GM12878 (cell line): ENCODE results near the gene TRPM3. TPM values are rescaled to one million over a fixed set of nuclear protein-coding genes. Genes with fewer than 3 reads are reported as not detected.

ENCODE experiments used
- ATAC-seq: fragments of 200-7000 bp; cut with Tn5 transposase; 3 replicates; pipeline ENCODE4 v1.9.1; 2020; ENCODE audit warnings: mild to moderate bottlenecking, moderate library complexity
- BruUV-seq: library from RNA; stranded (reverse); fragments of 400-500 nt; replicated peaks from 2 replicates; lab custom pipeline; 2021; lab: Mats Ljungman, UMichigan
- CTCF ChIA-PET: fragments of 300-600 bp; sonication (Branson Sonifier 250); formaldehyde crosslinking; extraction: SDS; loops from one replicate; lab custom pipeline; 2021; ENCODE audit warnings: inconsistent platforms; lab: Yijun Ruan, JAX
- POLR2A ChIA-PET: fragments of 350-600 bp; formaldehyde crosslinking; extraction: SDS; loops from one replicate; lab custom pipeline; 2021; ENCODE audit warnings: inconsistent platforms; lab: Charles Lee
- RAD21 ChIA-PET: fragments of 300-600 bp; sonication (Branson Sonifier 250); formaldehyde crosslinking; loops from one replicate; lab custom pipeline; 2023; ENCODE audit warnings: antibody characterized with exemption; ENCODE audit not compliant: unreplicated experiment; lab: Charles Lee
- SMC1A ChIA-PET: fragments of 300-600 bp; sonication (Branson Sonifier 250); formaldehyde crosslinking; loops from one replicate; lab custom pipeline; 2023; ENCODE audit not compliant: unreplicated experiment, uncharacterized antibody; lab: Charles Lee
- DNase-seq: peaks from one replicate; pipeline ENCODE4 v3.0.0-alpha.2; 2011; ENCODE audit warnings: low read depth, low spot score
- FAIRE-seq: peaks from 3 replicates; lab custom pipeline; 2011; peaks lifted over from hg19 to GRCh38; lab: Jason Lieb, UNC
- H2AFZ ChIP-seq: 2 replicates; pipeline ENCODE4 v1.6.0; 2011; ENCODE audit warnings: low read depth, low read length, control low read depth; ENCODE audit not compliant: control insufficient read depth
- H3K27ac ChIP-seq: 2 replicates; pipeline ENCODE4 v1.5.1; 2011; ENCODE audit warnings: control low read depth; ENCODE audit not compliant: control insufficient read depth, insufficient read depth
- H3K27me3 ChIP-seq, 2 experiments: replicated peaks in 1 of 2; 2 replicates each; pipeline versions ENCODE4 v1.6.0 to v1.6.1; 2011; ENCODE audit warnings: low read length in 1 of 2; ENCODE audit not compliant: control insufficient read depth in 2 of 2, insufficient read depth in 2 of 2
- H3K36me3 ChIP-seq, 2 experiments: 2 replicates each; pipeline ENCODE4 v1.5.1; 2011; ENCODE audit warnings: low read length in 1 of 2; ENCODE audit not compliant: control insufficient read depth in 2 of 2, insufficient read depth in 2 of 2
- H3K4me1 ChIP-seq: 2 replicates; pipeline ENCODE4 v1.6.1; 2011; ENCODE audit warnings: mild to moderate bottlenecking, low read length, moderate library complexity, mixed read lengths; ENCODE audit not compliant: control insufficient read depth, insufficient read depth
- H3K4me2 ChIP-seq: 2 replicates; pipeline ENCODE4 v1.6.0; 2011; ENCODE audit warnings: control low read depth; ENCODE audit not compliant: control insufficient read depth, insufficient read depth
- H3K4me3 ChIP-seq: fragments of 200-600 bp; sonication (generic); 2 replicates; pipeline ENCODE4 v1.5.1; 2016
- H3K79me2 ChIP-seq: 2 replicates; pipeline ENCODE4 v1.6.0; 2011; ENCODE audit warnings: low read length; ENCODE audit not compliant: control insufficient read depth, insufficient read depth
- H3K9ac ChIP-seq: 2 replicates; pipeline ENCODE4 v1.8.0; 2011; ENCODE audit warnings: low read length, control low read depth, mixed read lengths; ENCODE audit not compliant: control insufficient read depth, insufficient read depth
- H3K9me3 ChIP-seq: replicated peaks from 3 replicates; pipeline ENCODE4 v1.5.1; 2011; ENCODE audit warnings: mild to moderate bottlenecking, low read length; ENCODE audit not compliant: control insufficient read depth, insufficient read depth
- H4K20me1 ChIP-seq: 2 replicates; pipeline ENCODE4 v1.6.0; 2011; ENCODE audit not compliant: control insufficient read depth, insufficient read depth
- FOS ChIP-seq: IDR thresholded peaks from 3 replicates; pipeline ENCODE4 v1.6.1; 2011; ENCODE audit warnings: borderline replicate concordance; ENCODE audit not compliant: insufficient read length; ENCODE audit errors: extremely low read depth
- NFIC ChIP-seq: IDR thresholded peaks from 2 replicates; pipeline ENCODE4 v1.6.1; 2012; ENCODE audit warnings: low read depth, mild to moderate bottlenecking, inconsistent platforms, low read length, moderate library complexity
- NR2F1 ChIP-seq: fragments of 450-650 bp; conservative IDR thresholded peaks from 2 replicates; pipeline ENCODE4 v1.6.1; 2017; ENCODE audit warnings: mild to moderate bottlenecking
- SMC3 ChIP-seq: IDR thresholded peaks from 2 replicates; pipeline ENCODE4 v1.6.1; 2011; ENCODE audit warnings: low read length, improper control_type of control experiment, borderline replicate concordance
- TBL1XR1 ChIP-seq: IDR thresholded peaks from 2 replicates; pipeline ENCODE4 v1.6.1; 2012; ENCODE audit warnings: low read depth, low read length, improper control_type of control experiment
- TCF7 ChIP-seq: IDR thresholded peaks from 2 replicates; pipeline ENCODE4 v1.6.1; 2014; ENCODE audit warnings: antibody characterized with exemption, borderline replicate concordance
- WGBS: methylation state at CpG from one replicate; pipeline ENCODE4 v1.1.6; 2016; ENCODE audit warnings: low lambda C conversion rate; ENCODE audit not compliant: insufficient replicate concordance, insufficient coverage; ENCODE audit errors: missing lambda C conversion rate; 5-methylcytosine and 5-hydroxymethylcytosine counted together
- in situ Hi-C: fragments of 300-500 bp; cut with MboI; formaldehyde crosslinking; loops from 9 replicates; pipeline ENCODE4 v1.14.3; 2018; ENCODE audit warnings: mixed read lengths
- intact Hi-C: fragments of 100-400 bp; cut with micrococcal nuclease; formaldehyde crosslinking; loops from one replicate; pipeline ENCODE4 v1.14.2; 2022; ENCODE audit not compliant: unreplicated experiment
- polyA plus RNA-seq, 11 experiments: library from polyadenylated mRNA; depleted of rRNA in 4 of 11; unstranded in 6 of 11; stranded (reverse) in 5 of 11; fragments of >200 nt; fragmentation: Nextera tagmentation in 4 of 11; fragmentation: Illumina TruSeq in 1 of 11; extraction: Ambion mirVana in 4 of 11; extraction: Trizol in 1 of 11; gene quantifications; 1 replicate in 1 of 11; 2 replicates in 10 of 11; pipeline versions ENCODE4 v1.2.1 to v1.2.3, GENCODE V29; 2011 to 2016; ENCODE audit warnings: inconsistent platforms in 2 of 11, missing spikeins in 2 of 11, low read depth in 1 of 11
- total RNA-seq, 4 experiments: library from RNA; depleted of rRNA in 3 of 4; stranded (reverse); fragments of >200 nt in 3 of 4; fragmentation: Illumina TruSeq in 1 of 4; extraction: Trizol in 1 of 4; gene quantifications; 2 replicates each; pipeline versions ENCODE4 v1.2.1 to v1.2.3, GENCODE V29; 2013 to 2021
- TF ChIP-seq, protein P1 (sequence below): IDR thresholded peaks from 2 replicates; pipeline ENCODE4 v1.6.1; 2012; ENCODE audit warnings: mild to moderate bottlenecking, low read depth, low read length

The TRPM3 gene
- total and polyA plus RNA-seq, 10 of the 15 experiments (the other 5 are each of a cell fraction or from before 2014, with no cell fraction given), result not detected

DNA sequence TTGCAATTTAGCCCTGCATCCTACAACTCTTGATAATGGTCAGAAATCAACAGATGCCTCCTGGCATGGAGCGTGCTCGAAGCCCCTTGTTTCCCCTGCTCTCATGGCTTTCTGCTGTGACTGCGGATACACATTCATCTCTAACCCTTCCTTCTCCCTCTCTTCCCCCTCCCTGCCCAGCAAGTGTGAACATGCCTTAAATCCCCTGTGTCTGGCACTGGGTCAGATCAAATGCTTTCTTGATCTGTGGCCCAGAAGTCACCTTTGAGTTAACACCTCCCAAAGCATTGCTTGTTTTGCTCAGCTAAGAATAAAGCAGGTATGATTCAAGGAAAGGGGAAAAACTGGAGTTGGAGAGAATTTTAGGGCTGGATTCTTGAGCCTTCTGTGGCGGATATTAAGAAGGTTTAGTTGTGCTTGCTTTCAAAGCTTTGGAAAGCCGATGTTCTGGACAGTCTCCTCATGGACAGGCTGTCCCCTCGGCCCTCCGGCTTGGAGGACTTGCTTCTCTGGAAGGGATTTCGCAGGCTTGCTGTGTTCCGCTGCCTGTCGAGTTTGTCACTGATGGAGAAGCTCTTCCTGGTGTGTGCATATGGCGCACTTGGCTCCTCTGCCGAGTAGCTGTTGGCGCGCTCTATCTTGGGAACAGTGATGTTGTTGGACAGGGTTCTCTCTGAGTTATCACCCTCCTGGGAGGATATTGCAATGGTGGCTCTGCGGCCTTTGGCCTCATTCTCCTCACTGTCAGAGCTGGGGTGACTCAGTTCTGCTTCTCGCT, 585.7 kb downstream of the TRPM3 start:
- Histone ChIP-seq H4K20me1 (no peaks in the 10 kb centered on the region), H3K4me2 (no peak overlapping the region), H3K27ac (no peak overlapping the region), H3K4me3 (no peak overlapping the region), H3K79me2 (no peaks in the 10 kb centered on the region), H3K9ac (no peak overlapping the region), H3K36me3 (no peaks in the 10 kb centered on the region), H3K27me3 (no peaks in the 10 kb centered on the region), H3K4me1 (no peaks in the 10 kb centered on the region), H3K9me3 (no peaks in the 10 kb centered on the region), H2AFZ (no peak overlapping the region)
- 56% methylated on average over 16 of the region's 16 CpGs for WGBS
- ChIA-PET SMC1A (interaction anchor here (1.1 to 2.6 kb wide), 4 partner anchors 8 to 21 kb away, joined by 3 to 10 read pairs (median 3); no protein-coding TSS in a partner anchor), CTCF (interaction anchor here (1.1 to 1.7 kb wide), 2 partner anchors 16 to 51 kb away, joined by 3 to 4 read pairs; no protein-coding TSS in a partner anchor), POLR2A (no interaction called here), RAD21 (interaction anchor here (1.0 kb wide), 1 partner anchor 16 kb away, joined by 4 read pairs; no protein-coding TSS in a partner anchor)
- no peak for DNase-seq
- intact Hi-C loops, result no loop called here
- TF ChIP-seq TCF7 (no peak), NFIC (no peak), NR2F1 (no peak), FOS (no peak), TBL1XR1 (no peak), SMC3 (no peak)
- TF ChIP-seq, protein P1, sequence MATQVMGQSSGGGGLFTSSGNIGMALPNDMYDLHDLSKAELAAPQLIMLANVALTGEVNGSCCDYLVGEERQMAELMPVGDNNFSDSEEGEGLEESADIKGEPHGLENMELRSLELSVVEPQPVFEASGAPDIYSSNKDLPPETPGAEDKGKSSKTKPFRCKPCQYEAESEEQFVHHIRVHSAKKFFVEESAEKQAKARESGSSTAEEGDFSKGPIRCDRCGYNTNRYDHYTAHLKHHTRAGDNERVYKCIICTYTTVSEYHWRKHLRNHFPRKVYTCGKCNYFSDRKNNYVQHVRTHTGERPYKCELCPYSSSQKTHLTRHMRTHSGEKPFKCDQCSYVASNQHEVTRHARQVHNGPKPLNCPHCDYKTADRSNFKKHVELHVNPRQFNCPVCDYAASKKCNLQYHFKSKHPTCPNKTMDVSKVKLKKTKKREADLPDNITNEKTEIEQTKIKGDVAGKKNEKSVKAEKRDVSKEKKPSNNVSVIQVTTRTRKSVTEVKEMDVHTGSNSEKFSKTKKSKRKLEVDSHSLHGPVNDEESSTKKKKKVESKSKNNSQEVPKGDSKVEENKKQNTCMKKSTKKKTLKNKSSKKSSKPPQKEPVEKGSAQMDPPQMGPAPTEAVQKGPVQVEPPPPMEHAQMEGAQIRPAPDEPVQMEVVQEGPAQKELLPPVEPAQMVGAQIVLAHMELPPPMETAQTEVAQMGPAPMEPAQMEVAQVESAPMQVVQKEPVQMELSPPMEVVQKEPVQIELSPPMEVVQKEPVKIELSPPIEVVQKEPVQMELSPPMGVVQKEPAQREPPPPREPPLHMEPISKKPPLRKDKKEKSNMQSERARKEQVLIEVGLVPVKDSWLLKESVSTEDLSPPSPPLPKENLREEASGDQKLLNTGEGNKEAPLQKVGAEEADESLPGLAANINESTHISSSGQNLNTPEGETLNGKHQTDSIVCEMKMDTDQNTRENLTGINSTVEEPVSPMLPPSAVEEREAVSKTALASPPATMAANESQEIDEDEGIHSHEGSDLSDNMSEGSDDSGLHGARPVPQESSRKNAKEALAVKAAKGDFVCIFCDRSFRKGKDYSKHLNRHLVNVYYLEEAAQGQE, result no peak
- ATAC-seq, result no peak
- in situ Hi-C loops, result no loop called here
- BruUV-seq, result no TSS peak
- FAIRE-seq, result no peak
